Subcutaneous abdominal adipose tissue (tissue), 5 donors: ENCODE data around the gene SNX27.
"Not testable (repeated sequence)": the region's sequence is repeated elsewhere in the genome, so short reads cannot be mapped to it uniquely, and the experiment has no call there.

ENCODE experiments used
- H3K27ac ChIP-seq: one replicate; pipeline ENCODE4 v1.7.0; 2013; ENCODE audit warnings: low read depth, mild to moderate bottlenecking, inconsistent platforms, low read length, moderate library complexity
- H3K27me3 ChIP-seq, 5 donors: one replicate each; pipeline ENCODE4 v1.7.0; 2013; ENCODE audit warnings: low read length in 5 of 5, inconsistent platforms in 1 of 5; ENCODE audit not compliant: control insufficient read depth in 5 of 5, insufficient read depth in 4 of 5
- H3K36me3 ChIP-seq, 5 donors: one replicate each; pipeline ENCODE4 v1.7.0; 2013; ENCODE audit warnings: low read length in 5 of 5; ENCODE audit not compliant: control insufficient read depth in 5 of 5, insufficient read depth in 5 of 5
- H3K4me1 ChIP-seq, 5 donors: one replicate each; pipeline ENCODE4 v1.7.0; 2013; ENCODE audit warnings: low read length in 5 of 5, mild to moderate bottlenecking in 3 of 5, moderate library complexity in 1 of 5; ENCODE audit not compliant: control insufficient read depth in 5 of 5, insufficient read depth in 5 of 5
- H3K4me3 ChIP-seq, 5 donors: one replicate each; pipeline ENCODE4 v1.7.0; 2013; ENCODE audit warnings: low read length in 5 of 5, low read depth in 1 of 5
- H3K9ac ChIP-seq, 5 donors: one replicate each; pipeline ENCODE4 v1.7.0; 2013; ENCODE audit warnings: low read length in 5 of 5, mild to moderate bottlenecking in 4 of 5, moderate library complexity in 3 of 5
- H3K9me3 ChIP-seq, 5 donors: one replicate each; pipeline ENCODE4 v1.7.0; 2013; ENCODE audit warnings: low read length in 5 of 5; ENCODE audit not compliant: control insufficient read depth in 5 of 5
- donor health status: healthy.
- donor health status: healthy.
- donor health status: healthy.
- donor health status: healthy.
- donor health status: healthy.

SNX27 gene

GRCh38 chr1:151596166-151596953 lies 15.5 kb upstream of the SNX27 start:
- Histone ChIP-seq H3K4me3 (no peak overlapping the region), H3K4me1 (peaks cover 0 to 5% (median 4%) of the 10 kb centered on the region in 5 donors), H3K36me3 (no peaks in the 10 kb centered on the region), H3K27ac (no peak overlapping the region), H3K9ac (no peak overlapping the region), H3K27me3 (no peaks in the 10 kb centered on the region), H3K9me3 (peaks cover 0 to 1% (median 0%) of the 10 kb centered on the region in 5 donors)

GRCh38 chr1:151602550-151602949 lies 9.3 kb upstream of the SNX27 start:
- not testable (repeated sequence) for H3K36me3 ChIP-seq, H3K9ac ChIP-seq, H3K9me3 ChIP-seq, H3K4me1 ChIP-seq, H3K27ac ChIP-seq, H3K4me3 ChIP-seq, H3K27me3 ChIP-seq

- Histone ChIP-seq H3K4me3 (no peak overlapping the region), H3K27ac (no peak overlapping the region), H3K4me1 (peaks cover 2 to 6% (median 5%) of the 10 kb centered on the region in 5 donors), H3K27me3 (peaks cover 0 to 3% (median 0%) of the 10 kb centered on the region in 5 donors), H3K9me3 (no peaks in the 10 kb centered on the region), H3K9ac (no peak overlapping the region), H3K36me3 (no peaks in the 10 kb centered on the region)
These were observed 7.6 kb upstream of the SNX27 start for GRCh38 chr1:151604291-151604690.

DNA sequence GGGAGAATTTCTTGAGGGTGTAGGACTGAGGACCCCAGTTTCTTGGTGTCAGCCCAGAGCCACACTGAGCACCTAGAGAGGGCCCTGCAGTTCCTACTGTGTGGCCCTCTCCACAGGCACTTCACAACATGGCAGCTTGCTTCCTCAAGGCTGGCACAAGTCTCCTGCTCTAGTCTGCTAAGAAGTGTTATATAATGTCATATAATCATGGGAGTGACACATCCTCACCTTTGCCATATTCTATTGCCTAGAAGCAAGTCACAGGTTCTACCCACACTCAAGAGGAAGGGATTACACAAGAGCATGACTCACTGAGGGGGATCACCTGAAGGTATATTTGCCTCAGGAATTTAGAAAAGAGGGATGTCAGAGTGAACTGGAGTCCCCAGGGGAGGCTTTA lies 5.5 kb upstream of the SNX27 start:
- Histone ChIP-seq H3K4me3 (no peak overlapping the region), H3K36me3 (no peaks in the 10 kb centered on the region), H3K27me3 (peaks cover 0 to 3% (median 0%) of the 10 kb centered on the region in 5 donors), H3K4me1 (peaks cover 2 to 11% (median 7%) of the 10 kb centered on the region in 5 donors), H3K27ac (no peak overlapping the region), H3K9ac (no peak overlapping the region), H3K9me3 (no peaks in the 10 kb centered on the region)

GRCh38 chr1:151606857-151607256 lies 5.0 kb upstream of the SNX27 start:
- Histone ChIP-seq H3K27ac (no peak overlapping the region), H3K4me1 (peaks cover 2 to 14% (median 9%) of the 10 kb centered on the region in 5 donors), H3K4me3 (no peak overlapping the region), H3K9ac (no peak overlapping the region), H3K36me3 (no peaks in the 10 kb centered on the region), H3K9me3 (no peaks in the 10 kb centered on the region), H3K27me3 (peaks cover 0 to 3% (median 0%) of the 10 kb centered on the region in 5 donors)

- H3K4me3 ChIP-seq: no peak overlapping the region
- peaks cover 3 to 28% (median 21%) of the 10 kb centered on the region in 5 donors for H3K4me1 ChIP-seq
- no peak overlapping the region for H3K27ac ChIP-seq
These were observed 1.7 kb upstream of the SNX27 start for GRCh38 chr1:151610142-151610541.

DNA sequence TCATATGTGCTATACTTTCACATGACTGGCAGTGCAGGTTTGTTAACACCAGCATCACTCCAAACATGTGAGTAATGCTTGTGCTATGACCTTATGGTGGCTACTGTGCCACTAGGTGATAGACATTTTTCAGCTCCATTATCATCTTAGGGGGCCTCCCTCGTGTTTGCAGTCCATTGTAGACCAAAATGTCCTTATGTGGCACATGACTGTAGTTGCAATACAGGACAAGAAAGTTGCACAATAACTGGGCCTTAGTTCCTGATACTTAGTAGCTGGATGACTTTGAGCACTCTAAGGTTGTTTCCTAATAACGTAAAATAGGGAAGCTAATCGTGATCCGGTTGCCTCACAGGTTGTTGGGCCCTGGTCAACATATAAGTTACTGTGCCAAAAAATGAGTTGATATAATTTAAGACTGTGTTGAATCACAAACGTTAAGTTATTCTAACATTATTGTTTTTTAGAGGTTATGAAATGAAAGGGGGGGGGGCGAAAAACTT lies 511 bp upstream of the SNX27 start:
- Histone ChIP-seq H3K4me3 (peak overlapping the region; percentile 2 to 91 (median 88)), H3K9ac (peak overlapping the region in 4 of 5 donors; percentile 67 to 85 (median 78)), H3K9me3 (no peaks in the 10 kb centered on the region), H3K27ac (peak overlapping the region; percentile 85), H3K36me3 (no peaks in the 10 kb centered on the region), H3K4me1 (peaks cover 3 to 28% (median 21%) of the 10 kb centered on the region in 5 donors), H3K27me3 (no peaks in the 10 kb centered on the region)

More at GRCh38 chr1:151610142-151610541, 1.7 kb upstream of the SNX27 start:
- H3K9ac ChIP-seq: no peak overlapping the region
- H3K9me3 ChIP-seq: no peaks in the 10 kb centered on the region
- H3K27me3 ChIP-seq: no peaks in the 10 kb centered on the region
- H3K36me3 ChIP-seq: no peaks in the 10 kb centered on the region

DNA sequence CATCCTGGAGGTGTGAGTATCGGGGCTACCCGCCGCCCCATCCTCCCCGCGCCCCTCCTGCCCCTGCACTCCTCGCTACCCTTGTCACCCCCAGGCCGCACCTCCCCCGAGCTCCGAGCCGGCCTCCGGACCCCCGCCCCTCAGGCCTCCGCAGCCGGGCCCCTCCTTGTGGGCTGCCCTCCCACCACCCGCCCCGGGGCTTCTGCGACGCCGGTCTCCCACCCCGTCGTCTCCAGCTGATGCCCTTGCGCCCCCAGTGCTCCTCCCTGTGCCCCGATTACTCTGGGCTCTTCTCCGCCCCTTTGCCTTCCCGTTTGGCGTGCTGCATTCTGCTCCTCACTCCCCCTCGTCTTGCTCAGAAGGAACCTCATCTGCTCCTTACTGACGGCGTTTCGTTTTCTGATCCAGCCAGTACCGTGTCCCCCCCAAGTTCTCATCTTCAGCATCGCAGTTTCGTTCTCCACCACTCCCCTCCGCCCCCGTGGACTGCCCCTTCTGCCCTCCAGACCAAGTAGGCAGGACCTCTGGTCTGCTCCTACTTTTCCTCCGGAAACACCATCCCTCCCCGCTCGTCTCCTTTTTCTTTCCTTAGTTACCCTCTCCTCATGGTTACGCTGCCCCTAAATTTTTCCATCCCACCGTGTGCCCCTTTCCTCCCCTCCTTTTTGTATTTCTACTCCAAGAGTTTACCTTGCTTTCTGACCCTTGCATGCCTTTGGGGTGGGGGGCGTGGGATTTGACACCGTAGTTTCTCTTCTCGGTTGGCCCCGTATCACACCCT lies 841 bp downstream of the SNX27 start:
- H3K9ac ChIP-seq: peak overlapping the region; percentile 56 to 85 (median 72)
- H3K27ac ChIP-seq: peak overlapping the region; percentile 85
- no peaks in the 10 kb centered on the region for H3K36me3 ChIP-seq
- no peaks in the 10 kb centered on the region for H3K27me3 ChIP-seq
- H3K4me1 ChIP-seq: peaks cover 3 to 26% (median 21%) of the 10 kb centered on the region in 5 donors
- peak overlapping the region; percentile 72 to 91 (median 90) for H3K4me3 ChIP-seq
- no peaks in the 10 kb centered on the region for H3K9me3 ChIP-seq

GRCh38 chr1:151613282-151613780 lies 1.5 kb downstream of the SNX27 start:
- Histone ChIP-seq H3K4me1 (peaks cover 2 to 26% (median 19%) of the 10 kb centered on the region in 5 donors), H3K4me3 (peak overlapping the region; percentile 72 to 91 (median 90)), H3K9me3 (no peaks in the 10 kb centered on the region), H3K9ac (peak overlapping the region; percentile 56 to 85 (median 72)), H3K36me3 (no peaks in the 10 kb centered on the region), H3K27ac (peak overlapping the region; percentile 85), H3K27me3 (no peaks in the 10 kb centered on the region)
